NCI-H446 (cell line): ENCODE data around the gene ALG9.
A peak's percentile ranks its signal among the peaks of the same experiment; 100 is the strongest.
"Not testable (repeated sequence)": the region's sequence is repeated elsewhere in the genome, so short reads cannot be mapped to it uniquely, and the experiment has no call there.

Experiments used
- DNase-seq, 2 experiments: peaks; one replicate each; lab custom pipeline; 2025; lab: John Stamatoyannopoulos, UW

ALG9 gene

GRCh38 chr11:111870886-111871692 lies at the start of gene ALG9:
Gene ALG9, minus strand, starts transcription at chr11:111871581. Its CDS starts 99 bp downstream, at chr11:111871482.
- DNase-seq = peak; percentile 43 to 79

GRCh38 chr11:111920908-111921307 lies 49.5 kb upstream of the ALG9 start:
- DNase-seq = no peak

- no peak for DNase-seq
These were observed 47.2 kb upstream of the ALG9 start, which contains the start of gene C11orf52 for GRCh38 chr11:111918390-111919256. Gene C11orf52, plus strand, starts transcription at chr11:111918913. Its CDS starts 60 bp downstream, at chr11:111918973.

DNA sequence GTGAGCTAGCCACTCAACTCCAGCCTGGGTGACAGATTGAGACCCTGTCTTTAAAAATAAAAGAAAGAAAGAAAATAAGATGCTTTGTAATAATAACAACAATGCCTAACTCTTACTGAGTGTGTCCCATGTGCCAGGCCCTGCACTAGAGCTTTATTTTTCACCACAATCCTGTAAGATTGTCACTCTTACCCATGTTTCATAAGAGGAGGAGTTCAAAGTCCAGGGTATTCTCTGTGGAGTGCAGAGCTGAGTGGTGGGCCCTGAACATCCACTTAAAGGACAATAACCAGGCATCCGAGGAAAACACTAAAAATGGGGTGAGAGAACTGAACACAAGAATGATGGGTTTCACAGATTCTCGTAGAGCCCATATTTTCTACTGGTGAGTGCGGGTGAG lies 46.4 kb upstream of the ALG9 start:
- DNase-seq = no peak

- no peak for DNase-seq
These were observed 45.9 kb upstream of the ALG9 start for GRCh38 chr11:111917312-111917711.

- no peak for DNase-seq
These were observed 45.4 kb upstream of the ALG9 start for GRCh38 chr11:111916768-111917167.

DNA sequence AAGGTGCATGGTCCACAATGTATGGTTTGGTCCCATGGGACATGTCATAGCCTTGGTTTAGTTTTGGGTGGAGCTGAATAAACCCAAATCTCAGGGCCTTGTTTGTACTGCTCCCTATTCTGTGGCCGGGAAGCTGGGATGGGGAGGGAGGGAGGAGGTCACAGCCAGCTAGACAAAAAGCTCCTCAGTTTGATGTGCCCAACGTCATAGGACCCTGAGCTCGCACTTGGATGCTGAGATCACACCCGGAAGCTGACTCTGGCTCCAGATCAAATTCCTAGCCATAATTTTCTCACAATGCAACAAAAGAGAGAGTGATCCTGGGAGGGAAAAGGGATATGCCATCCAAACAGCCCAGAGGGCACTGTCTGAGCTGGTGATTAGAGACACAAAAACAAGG lies 42.6 kb upstream of the ALG9 start:
- DNase-seq = no peak

GRCh38 chr11:111913031-111913861 lies 41.9 kb upstream of the ALG9 start:
- DNase-seq = no peak

DNA sequence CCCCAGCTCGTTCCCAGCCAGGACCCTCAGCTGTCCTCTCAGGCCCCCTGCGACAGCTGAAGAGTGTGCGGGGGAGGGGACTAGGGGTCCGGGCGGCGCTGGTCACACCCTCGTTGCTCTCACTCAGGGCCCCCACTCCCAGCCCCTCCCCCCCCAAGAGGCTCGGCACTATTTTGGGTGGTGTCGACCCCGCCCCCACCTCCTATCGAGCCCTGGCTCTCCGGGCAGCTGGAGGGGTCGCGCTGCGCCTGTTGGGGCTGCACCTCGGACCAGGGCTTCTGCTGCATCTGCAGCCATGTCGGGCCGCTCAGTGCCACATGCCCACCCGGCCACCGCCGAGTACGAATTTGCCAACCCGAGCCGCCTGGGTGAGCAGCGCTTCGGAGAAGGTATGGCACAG lies 41.2 kb upstream of the ALG9 start, which contains the start of gene HSPB2:
TSS of gene HSPB2 (plus strand) at position 200 of the 400 bp plus-strand sequence. CDS start at position 296, 96 bp downstream.
- DNase-seq = no peak

DNA sequence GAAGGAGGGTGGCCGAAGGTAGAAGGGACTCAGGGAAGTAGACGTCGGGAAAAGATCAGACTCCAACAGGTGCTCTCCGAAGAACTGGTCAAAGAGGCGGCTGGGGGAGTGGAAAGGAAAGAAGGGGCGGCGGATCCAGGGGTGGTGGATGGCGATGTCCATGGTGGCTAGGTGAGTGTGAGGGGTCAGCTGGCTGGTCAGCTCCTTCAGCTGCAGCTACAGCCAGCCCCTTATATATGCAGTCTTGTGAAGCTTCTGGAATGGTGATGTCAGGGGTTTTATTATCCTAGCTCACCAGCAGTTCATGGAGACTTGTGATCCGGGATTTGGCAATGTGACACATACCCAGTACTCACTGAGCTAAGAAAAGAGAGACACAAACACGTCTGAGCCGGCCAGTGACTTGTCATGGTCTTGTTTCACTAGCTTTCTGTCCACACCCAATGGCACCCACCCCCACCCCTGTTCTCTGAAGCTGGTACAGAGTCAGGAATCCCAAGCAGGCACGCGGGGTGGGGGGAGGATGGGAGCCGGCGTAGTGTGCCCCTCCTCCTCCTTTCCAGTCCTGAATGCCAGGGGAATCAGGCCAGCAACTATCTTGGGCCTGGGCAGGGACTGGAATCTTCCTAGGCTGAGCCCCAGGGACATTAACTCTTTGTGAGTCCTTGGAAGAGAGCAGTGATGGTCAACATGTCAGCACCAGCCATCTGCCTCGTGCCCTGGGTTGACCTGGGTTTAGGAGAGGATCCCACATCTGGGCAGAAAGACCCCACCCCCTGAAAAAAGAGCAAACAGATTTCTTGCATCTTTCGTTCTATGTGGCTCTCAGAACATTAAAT lies 40.4 kb upstream of the ALG9 start, which contains the start of gene CRYAB:
TSS of gene CRYAB (minus strand) at position 208 of the 839 bp plus-strand sequence. CDS start at position 162, 46 bp downstream.
- DNase-seq = peak; percentile 54 to 74

DNA sequence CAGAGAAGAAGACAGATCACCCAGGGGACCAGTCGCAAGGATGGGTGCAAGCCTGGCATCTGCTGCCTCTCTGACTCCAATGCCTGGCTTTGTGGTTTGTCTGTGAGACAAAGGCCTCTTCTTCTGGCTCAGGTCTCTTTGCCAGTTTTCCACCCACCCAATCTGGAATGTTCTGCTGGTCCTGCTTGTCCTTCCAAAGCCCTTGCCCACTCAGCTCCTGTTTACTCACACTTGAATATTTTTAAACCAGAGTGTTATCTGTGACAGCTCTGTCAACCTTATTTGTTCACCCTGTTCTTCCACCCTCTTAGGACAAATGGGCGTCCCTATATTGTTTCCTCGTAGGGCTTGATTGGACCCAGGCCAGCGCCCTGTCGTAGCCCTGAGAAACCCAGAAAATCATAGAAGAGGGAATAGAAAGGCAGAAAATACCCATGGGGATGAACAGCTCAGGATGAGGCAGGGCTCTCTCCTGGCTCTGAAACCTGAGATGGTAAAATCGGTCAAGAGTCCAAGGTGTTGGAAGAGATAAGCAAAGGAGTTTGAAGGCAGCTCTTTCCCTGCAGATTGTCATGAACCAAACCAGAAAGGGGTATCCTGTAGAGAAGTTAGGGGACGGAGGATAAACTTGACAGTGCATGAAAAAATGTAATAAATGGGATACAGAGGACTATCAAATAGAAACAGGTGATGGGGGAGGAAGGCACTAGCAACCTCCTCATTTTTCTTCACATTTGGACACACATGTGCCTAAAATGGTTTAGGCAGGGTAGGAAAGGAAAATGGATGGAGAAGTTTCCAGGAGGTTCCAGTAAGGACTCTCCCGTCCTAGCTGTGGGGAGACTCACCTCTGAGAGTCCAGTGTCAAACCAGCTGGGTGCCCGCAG lies 39.5 kb upstream of the ALG9 start:
- DNase-seq = no peak

DNA sequence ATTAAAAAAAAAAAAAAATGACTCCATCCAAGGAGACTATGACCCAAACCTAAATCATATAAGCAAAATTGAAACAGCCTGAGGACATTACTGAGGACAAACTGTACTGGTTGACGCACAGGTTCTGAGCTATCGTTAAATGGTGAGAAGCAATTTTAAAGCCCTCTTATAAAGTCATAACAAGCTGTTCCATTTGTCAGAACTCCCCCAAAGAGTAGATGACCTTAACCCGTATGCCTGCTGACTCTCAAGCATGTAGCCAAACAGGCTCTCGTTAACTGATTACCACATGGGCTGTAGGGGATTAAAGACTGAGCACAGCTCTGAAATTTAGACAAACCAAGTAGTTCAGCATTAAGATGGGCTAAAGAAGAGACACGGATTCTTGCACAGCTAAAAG lies 38.0 kb upstream of the ALG9 start:
- no peak for DNase-seq

- no peak for DNase-seq
These were observed 37.4 kb upstream of the ALG9 start for GRCh38 chr11:111908639-111909305.

GRCh38 chr11:111906680-111907079 lies 35.3 kb upstream of the ALG9 start:
- no peak for DNase-seq

DNA sequence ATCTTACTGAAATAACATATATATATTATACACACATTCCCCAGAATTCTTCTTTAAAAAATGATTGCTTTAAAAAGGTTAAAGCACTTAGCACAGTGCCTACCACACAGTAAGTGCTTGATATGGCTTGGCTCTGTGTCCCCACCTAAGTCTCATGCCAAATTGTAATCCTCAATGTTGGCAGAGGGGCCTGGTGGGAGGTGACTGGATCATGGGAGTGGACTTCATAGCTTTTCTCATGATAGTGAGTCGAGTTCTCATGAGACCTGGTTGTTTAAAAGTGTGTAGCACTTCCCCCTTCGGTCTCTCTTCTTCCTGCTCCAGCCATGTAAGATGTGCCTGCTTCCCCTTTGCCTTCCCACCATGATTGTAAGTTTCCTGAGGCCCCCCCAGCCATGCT lies 34.0 kb upstream of the ALG9 start:
- DNase-seq = peak in 1 of 2 experiments; percentile 16

GRCh38 chr11:111886844-111887243 lies 15.5 kb upstream of the ALG9 start:
- no peak for DNase-seq

DNA sequence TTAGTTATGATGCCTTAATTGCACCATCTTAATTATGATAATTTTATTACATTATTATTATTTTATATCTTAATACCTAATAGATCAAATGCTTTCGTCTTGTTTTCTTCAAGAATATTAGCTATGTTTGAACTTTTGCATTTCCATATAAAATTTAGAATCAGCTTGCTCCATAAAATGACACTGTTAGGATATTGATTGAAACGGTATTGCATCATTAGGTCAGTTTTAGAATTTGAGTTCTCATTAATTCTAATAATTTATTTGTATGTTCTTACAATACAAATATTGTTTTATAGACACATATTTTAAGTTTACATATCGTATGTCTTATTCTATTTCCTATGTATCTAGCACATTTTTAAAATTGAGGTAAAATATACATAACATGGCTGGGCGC lies 14.7 kb upstream of the ALG9 start:
- DNase-seq = no peak

DNA sequence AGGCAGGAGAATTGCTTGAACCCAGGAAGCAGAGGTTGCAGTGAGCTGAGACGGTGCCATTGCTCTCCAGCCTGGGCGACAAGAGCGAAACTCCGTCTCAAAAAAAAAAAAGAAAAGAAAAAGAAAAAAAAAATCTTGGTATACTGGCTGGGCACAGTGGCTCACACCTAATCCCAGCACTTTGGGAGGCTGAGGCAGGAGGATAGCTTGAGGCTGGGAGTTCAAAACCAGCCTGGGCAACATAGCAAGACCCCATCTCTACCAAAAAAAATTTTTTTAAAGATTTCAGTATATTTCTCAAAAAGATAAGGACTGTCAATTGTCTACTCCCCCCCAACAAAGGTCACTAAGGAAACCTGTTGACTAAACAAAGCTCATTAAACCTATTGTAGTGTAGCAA lies 13.7 kb upstream of the ALG9 start:
- DNase-seq = not testable (repeated sequence)

DNA sequence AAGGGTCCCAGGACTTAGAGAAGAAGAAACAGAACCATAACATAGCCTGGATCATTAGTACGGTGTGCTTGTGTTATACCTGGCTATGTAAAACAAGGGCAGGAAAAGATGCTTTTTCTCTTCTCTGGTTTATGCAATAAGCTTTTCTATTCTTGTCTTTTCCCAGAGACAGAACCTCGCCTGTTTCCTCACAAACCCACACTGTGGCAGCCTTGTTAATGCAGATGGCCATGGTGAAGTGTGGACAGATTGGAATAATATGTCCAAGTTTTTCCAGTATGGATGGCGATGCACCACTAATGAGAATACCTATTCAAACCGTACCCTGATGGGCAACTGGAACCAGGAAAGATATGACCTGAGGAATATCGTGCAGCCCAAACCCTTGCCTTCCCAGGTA lies 10.8 kb upstream of the ALG9 start:
- no peak for DNase-seq
